ENCODE measurements around the gene GABARAPL1.
"Not testable (repeated sequence)": the region's sequence is repeated elsewhere in the genome, so short reads cannot be mapped to it uniquely, and the experiment has no call there.

Gene GABARAPL1

GRCh38 chr12:10212739-10213131 is at the start of gene GABARAPL1:
TSS of gene GABARAPL1 (plus strand) at chr12:10212877. CDS start at chr12:10213130, 253 bp downstream.
- peak; percentile 33 to 90 (median 72) for DNase-seq

GRCh38 chr12:10163084-10163483 is 49.6 kb upstream of the GABARAPL1 start:
- DNase-seq = no peak

GRCh38 chr12:10165421-10165820 is 47.3 kb upstream of the GABARAPL1 start:
- DNase-seq = no peak

GRCh38 chr12:10167599-10167998 is 45.1 kb upstream of the GABARAPL1 start:
- no peak for DNase-seq

GRCh38 chr12:10169104-10169503 is 43.6 kb upstream of the GABARAPL1 start:
- DNase-seq = no peak

GRCh38 chr12:10170216-10170615 is 42.5 kb upstream of the GABARAPL1 start:
- DNase-seq = no peak

DNA sequence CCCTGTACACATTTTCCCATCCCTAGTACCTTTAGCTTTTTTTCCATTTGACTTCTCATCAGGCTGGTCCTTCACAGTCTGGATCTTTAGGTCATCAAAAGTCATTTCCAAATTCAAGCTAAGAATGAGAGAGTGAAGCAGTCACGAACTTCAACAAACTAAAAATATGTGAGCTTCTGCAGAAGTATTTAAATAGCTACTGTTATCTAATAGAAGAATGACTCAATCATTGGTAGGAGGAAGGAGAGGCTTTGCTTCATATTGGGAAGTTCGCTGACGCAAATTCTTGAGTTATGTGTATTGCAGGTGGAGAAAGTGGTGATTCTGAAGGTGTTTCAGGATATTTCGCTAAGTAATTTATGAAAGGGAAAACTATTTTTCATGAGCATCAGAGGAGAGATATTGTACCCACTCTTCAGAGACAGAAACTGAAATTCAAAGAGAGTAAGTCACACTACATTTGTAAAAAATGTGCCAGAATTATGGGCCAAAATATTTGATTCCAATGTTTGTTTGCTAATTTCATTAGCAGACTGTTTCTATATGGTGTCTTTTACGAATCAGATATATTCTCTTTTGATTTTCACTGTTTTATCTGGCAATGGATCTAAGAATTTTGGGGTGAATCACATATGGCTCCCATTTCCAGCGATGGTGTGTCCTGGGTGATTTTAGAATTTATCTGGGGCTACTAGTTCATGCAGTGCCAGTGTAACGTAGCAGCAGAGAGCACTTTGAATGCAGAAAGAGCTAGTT is 40.5 kb upstream of the GABARAPL1 start, which contains the start of gene OLR1:
TSS of gene OLR1 (minus strand) at position 160 of the 756 bp plus-strand sequence. CDS start at position 105, 55 bp downstream.
- no peak for DNase-seq

- DNase-seq = no peak
These were observed 37.6 kb upstream of the GABARAPL1 start for GRCh38 chr12:10174986-10175614.

- no peak for DNase-seq
These were observed 36.6 kb upstream of the GABARAPL1 start for GRCh38 chr12:10175846-10176636.

- DNase-seq = no peak
These were observed 33.9 kb upstream of the GABARAPL1 start, which contains the start of gene TMEM52B for GRCh38 chr12:10178821-10179220. TSS of gene TMEM52B (plus strand) at chr12:10179032. CDS start at chr12:10179575, 543 bp downstream.

- no peak for DNase-seq
These were observed 32.9 kb upstream of the GABARAPL1 start for GRCh38 chr12:10179776-10180181.

GRCh38 chr12:10182354-10183049 is 30.2 kb upstream of the GABARAPL1 start:
- DNase-seq = no peak

GRCh38 chr12:10184261-10184843 is 28.3 kb upstream of the GABARAPL1 start:
- DNase-seq = peak in 4 of 56 donors; percentile 2 to 15 (median 10)

- peak in 34 of 56 donors; percentile 3 to 63 (median 30) for DNase-seq
These were observed 26.4 kb upstream of the GABARAPL1 start for GRCh38 chr12:10186299-10186698.

GRCh38 chr12:10186958-10187357 is 25.7 kb upstream of the GABARAPL1 start:
- DNase-seq = not testable (repeated sequence)

DNA sequence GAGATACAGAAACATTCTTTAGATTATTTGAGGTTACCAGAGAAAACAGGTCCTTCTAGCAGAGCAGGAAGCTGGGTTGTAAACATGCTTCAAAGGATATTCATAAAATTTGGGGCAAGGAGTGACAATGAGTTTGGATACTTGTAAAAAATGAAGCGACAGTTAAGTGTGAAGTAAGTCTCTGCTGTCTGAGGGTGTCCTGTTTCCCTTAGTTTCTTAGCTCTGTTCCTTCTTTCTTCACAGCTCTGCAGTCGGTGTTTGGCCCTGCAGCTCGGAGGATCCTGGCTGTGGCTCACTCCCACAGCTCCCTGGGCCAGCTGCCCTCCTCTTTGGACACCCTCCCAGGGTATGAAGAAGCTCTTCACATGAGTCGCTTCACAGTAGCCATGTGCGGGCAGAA is 23.0 kb upstream of the GABARAPL1 start:
- DNase-seq = peak in 8 of 56 donors; percentile 6 to 46 (median 14)

- DNase-seq = peak in 39 of 56 donors; percentile 7 to 80 (median 31)
These were observed 21.9 kb upstream of the GABARAPL1 start for GRCh38 chr12:10190558-10191388.

DNA sequence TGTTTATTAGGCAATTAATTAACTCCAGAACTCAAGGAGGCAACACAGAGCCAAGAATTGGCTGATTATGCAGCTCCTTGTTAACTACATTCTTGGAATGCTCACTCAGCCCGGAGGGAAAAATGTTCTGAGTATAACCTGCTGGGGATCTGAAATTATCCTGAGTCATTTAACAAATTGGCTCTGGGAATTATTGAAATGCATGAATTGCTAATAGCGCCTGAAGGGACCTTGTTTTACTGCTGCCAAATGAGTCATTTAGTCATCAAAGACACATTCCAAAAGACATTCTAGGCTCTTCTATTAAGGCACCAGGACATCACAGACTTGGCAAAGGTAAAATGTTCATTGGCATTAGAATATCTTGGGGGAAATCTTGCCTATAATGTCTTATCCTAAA is 20.8 kb upstream of the GABARAPL1 start:
- DNase-seq = no peak

DNA sequence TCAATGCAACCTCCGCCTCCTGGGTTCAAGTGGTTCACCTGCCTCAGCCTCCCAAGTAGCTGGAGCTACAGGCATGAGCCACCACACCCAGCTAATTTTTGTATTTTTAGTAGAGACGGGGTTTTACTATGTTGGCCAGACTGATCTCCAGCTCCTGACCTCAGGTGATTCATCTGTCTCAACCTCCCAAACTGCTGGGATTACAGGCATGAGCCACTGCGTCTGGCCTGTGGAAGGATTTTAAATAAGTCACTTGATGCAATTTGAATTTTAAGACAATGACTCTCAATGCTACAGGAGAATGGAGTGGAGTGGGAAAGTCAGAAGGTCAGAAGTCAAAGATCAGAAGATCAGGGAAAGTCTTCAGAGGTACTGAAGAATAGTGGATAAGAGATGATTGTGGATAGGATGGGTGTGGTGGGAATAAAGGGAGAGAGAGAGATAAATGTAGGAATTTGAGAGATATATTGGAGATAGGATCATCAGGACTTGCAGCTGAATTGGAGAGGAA is 18.5 kb upstream of the GABARAPL1 start:
- DNase-seq = no peak

Measured in amygdala (tissue), 56 donors.